ENCODE measurements around the gene INSC.

Gene INSC

GRCh38 chr11:15143855-15144254, 29.1 kb downstream of the INSC start:
- Histone ChIP-seq H2AFZ (ENCODE audit: insufficient read depth, low read length, poor library complexity) (no peak overlapping the region), H2AK5ac (ENCODE audit: low read length) (no peak overlapping the region), H3K4ac (ENCODE audit: low read depth, low read length) (no peak overlapping the region), H3K23ac (ENCODE audit: low read length) (no peak overlapping the region), H2BK120ac (ENCODE audit: insufficient read depth, low read length, poor library complexity) (no peak overlapping the region), H4K8ac (ENCODE audit: low read depth, low read length) (no peak overlapping the region), H3K4me1 (ENCODE audit: control insufficient read depth in 1 of 2, insufficient read depth in 2 of 2, low read length in 2 of 2) (no peaks in the 10 kb centered on the region), H3K18ac (ENCODE audit: low read length) (no peak overlapping the region), H3K27me3 (ENCODE audit: insufficient read depth, low read length) (no peaks in the 10 kb centered on the region), H3K4me2 (ENCODE audit: low read length) (no peak overlapping the region), H3K27ac (ENCODE audit: low read depth, low read length) (no peak overlapping the region), H3K4me3 (ENCODE audit: low read depth, low read length) (no peak overlapping the region), H4K91ac (ENCODE audit: low read depth, low read length) (no peak overlapping the region), H3K9ac (ENCODE audit: low read length) (no peak overlapping the region), H2BK12ac (ENCODE audit: low read length) (no peak overlapping the region), H3K36me3 (ENCODE audit: control insufficient read depth in 1 of 2, insufficient read depth in 2 of 2, low read length in 2 of 2) (no peaks in the 10 kb centered on the region), H4K12ac (ENCODE audit: low read depth, low read length) (no peak overlapping the region), H3K9me3 (ENCODE audit: insufficient read depth, low read depth, low read length) (no peaks in the 10 kb centered on the region), H3K79me1 (ENCODE audit: low read length) (no peaks in the 10 kb centered on the region), H3K79me2 (ENCODE audit: control insufficient read depth, insufficient read depth, low read length, poor library complexity) (no peaks in the 10 kb centered on the region), H3K14ac (ENCODE audit: low read length) (no peak overlapping the region), H2BK5ac (ENCODE audit: low read depth, low read length, poor library complexity) (no peak overlapping the region)
- no peak for DNase-seq

GRCh38 chr11:15144347-15144746, 29.6 kb downstream of the INSC start:
- Histone ChIP-seq H3K79me1 (ENCODE audit: low read length) (no peaks in the 10 kb centered on the region), H3K79me2 (ENCODE audit: control insufficient read depth, insufficient read depth, low read length, poor library complexity) (no peaks in the 10 kb centered on the region), H3K4me2 (ENCODE audit: low read length) (no peak overlapping the region), H3K27ac (ENCODE audit: low read depth, low read length) (no peak overlapping the region), H3K4me1 (ENCODE audit: control insufficient read depth in 1 of 2, insufficient read depth in 2 of 2, low read length in 2 of 2) (no peaks in the 10 kb centered on the region), H2AFZ (ENCODE audit: insufficient read depth, low read length, poor library complexity) (no peak overlapping the region), H4K91ac (ENCODE audit: low read depth, low read length) (no peak overlapping the region), H3K23ac (ENCODE audit: low read length) (no peak overlapping the region), H2BK12ac (ENCODE audit: low read length) (no peak overlapping the region), H3K9me3 (ENCODE audit: insufficient read depth, low read depth, low read length) (no peaks in the 10 kb centered on the region), H3K18ac (ENCODE audit: low read length) (no peak overlapping the region), H3K4ac (ENCODE audit: low read depth, low read length) (no peak overlapping the region), H4K8ac (ENCODE audit: low read depth, low read length) (no peak overlapping the region), H2AK5ac (ENCODE audit: low read length) (no peak overlapping the region), H3K4me3 (ENCODE audit: low read depth, low read length) (no peak overlapping the region), H2BK120ac (ENCODE audit: insufficient read depth, low read length, poor library complexity) (no peak overlapping the region), H3K9ac (ENCODE audit: low read length) (no peak overlapping the region), H4K12ac (ENCODE audit: low read depth, low read length) (no peak overlapping the region), H3K27me3 (ENCODE audit: insufficient read depth, low read length) (no peaks in the 10 kb centered on the region), H3K36me3 (ENCODE audit: control insufficient read depth in 1 of 2, insufficient read depth in 2 of 2, low read length in 2 of 2) (no peaks in the 10 kb centered on the region), H3K14ac (ENCODE audit: low read length) (no peak overlapping the region), H2BK5ac (ENCODE audit: low read depth, low read length, poor library complexity) (no peak overlapping the region)
- no CpG with 5 or more reads among the region's 1 CpG for WGBS (ENCODE audit: extremely low coverage, insufficient coverage, insufficient read length)
- DNase-seq, result no peak

- H3K9me3 ChIP-seq (ENCODE audit: insufficient read depth, low read depth, low read length), result no peaks in the 10 kb centered on the region
- H3K9ac ChIP-seq (ENCODE audit: low read length), result no peak overlapping the region
- no peak overlapping the region for H2BK120ac ChIP-seq (ENCODE audit: insufficient read depth, low read length, poor library complexity)
- H3K27me3 ChIP-seq (ENCODE audit: insufficient read depth, low read length), result no peaks in the 10 kb centered on the region
- H3K4me3 ChIP-seq (ENCODE audit: low read depth, low read length), result no peak overlapping the region
- H2BK5ac ChIP-seq (ENCODE audit: low read depth, low read length, poor library complexity), result no peak overlapping the region
- H3K4me1 ChIP-seq (ENCODE audit: control insufficient read depth in 1 of 2, insufficient read depth in 2 of 2, low read length in 2 of 2), result no peaks in the 10 kb centered on the region
- no peak overlapping the region for H2AK5ac ChIP-seq (ENCODE audit: low read length)
- no CpG with 5 or more reads among the region's 2 CpGs for WGBS (ENCODE audit: extremely low coverage, insufficient coverage, insufficient read length)
- no peaks in the 10 kb centered on the region for H3K79me1 ChIP-seq (ENCODE audit: low read length)
- no peak overlapping the region for H4K12ac ChIP-seq (ENCODE audit: low read depth, low read length)
- no peaks in the 10 kb centered on the region for H3K79me2 ChIP-seq (ENCODE audit: control insufficient read depth, insufficient read depth, low read length, poor library complexity)
- H3K4me2 ChIP-seq (ENCODE audit: low read length), result no peak overlapping the region
- H3K23ac ChIP-seq (ENCODE audit: low read length), result no peak overlapping the region
- DNase-seq, result no peak
- H4K91ac ChIP-seq (ENCODE audit: low read depth, low read length), result no peak overlapping the region
- no peak overlapping the region for H4K8ac ChIP-seq (ENCODE audit: low read depth, low read length)
- no peak overlapping the region for H3K27ac ChIP-seq (ENCODE audit: low read depth, low read length)
- no peak overlapping the region for H3K18ac ChIP-seq (ENCODE audit: low read length)
- H3K36me3 ChIP-seq (ENCODE audit: control insufficient read depth in 1 of 2, insufficient read depth in 2 of 2, low read length in 2 of 2), result no peaks in the 10 kb centered on the region
- no peak overlapping the region for H2AFZ ChIP-seq (ENCODE audit: insufficient read depth, low read length, poor library complexity)
- no peak overlapping the region for H3K4ac ChIP-seq (ENCODE audit: low read depth, low read length)
- no peak overlapping the region for H3K14ac ChIP-seq (ENCODE audit: low read length)
- no peak overlapping the region for H2BK12ac ChIP-seq (ENCODE audit: low read length)
Measured at GRCh38 chr11:15145151-15145550, 30.4 kb downstream of the INSC start.

- Histone ChIP-seq H4K91ac (ENCODE audit: low read depth, low read length) (no peak overlapping the region), H4K12ac (ENCODE audit: low read depth, low read length) (no peak overlapping the region), H3K27ac (ENCODE audit: low read depth, low read length) (no peak overlapping the region), H2AFZ (ENCODE audit: insufficient read depth, low read length, poor library complexity) (no peak overlapping the region), H2BK12ac (ENCODE audit: low read length) (no peak overlapping the region), H3K79me1 (ENCODE audit: low read length) (no peaks in the 10 kb centered on the region), H3K36me3 (ENCODE audit: control insufficient read depth in 1 of 2, insufficient read depth in 2 of 2, low read length in 2 of 2) (no peaks in the 10 kb centered on the region), H3K4me2 (ENCODE audit: low read length) (no peak overlapping the region), H3K4ac (ENCODE audit: low read depth, low read length) (no peak overlapping the region), H2AK5ac (ENCODE audit: low read length) (no peak overlapping the region), H3K79me2 (ENCODE audit: control insufficient read depth, insufficient read depth, low read length, poor library complexity) (no peaks in the 10 kb centered on the region), H3K14ac (ENCODE audit: low read length) (no peak overlapping the region), H3K18ac (ENCODE audit: low read length) (no peak overlapping the region), H3K27me3 (ENCODE audit: insufficient read depth, low read length) (no peaks in the 10 kb centered on the region), H3K23ac (ENCODE audit: low read length) (no peak overlapping the region), H3K4me3 (ENCODE audit: low read depth, low read length) (no peak overlapping the region), H3K9me3 (ENCODE audit: insufficient read depth, low read depth, low read length) (no peaks in the 10 kb centered on the region), H4K8ac (ENCODE audit: low read depth, low read length) (no peak overlapping the region), H3K4me1 (ENCODE audit: control insufficient read depth in 1 of 2, insufficient read depth in 2 of 2, low read length in 2 of 2) (no peaks in the 10 kb centered on the region), H3K9ac (ENCODE audit: low read length) (no peak overlapping the region), H2BK5ac (ENCODE audit: low read depth, low read length, poor library complexity) (no peak overlapping the region), H2BK120ac (ENCODE audit: insufficient read depth, low read length, poor library complexity) (no peak overlapping the region)
- no peak for DNase-seq
- WGBS (ENCODE audit: extremely low coverage, insufficient coverage, insufficient read length), result no CpG with 5 or more reads among the region's 1 CpG
Measured at GRCh38 chr11:15145615-15146014, 30.9 kb downstream of the INSC start.

All from trophoblast cell (in vitro differentiated cells and primary cell).